WERI-Rb-1 (cell line): Measurements from ENCODE around the gene ADAM15.

Source experiments
- DNase-seq: peaks from one replicate; pipeline ENCODE4 v3.0.0-alpha.2; 2020
- H3K27ac ChIP-seq: fragments of 250-450 bp; sonication (Bioruptor Pico); 2 replicates; pipeline ENCODE4 v1.5.1; 2020; ENCODE audit warnings: mild to moderate bottlenecking, moderate library complexity
- H3K27me3 ChIP-seq: fragments of 250-450 bp; sonication (Bioruptor Pico); 2 replicates; pipeline ENCODE4 v1.5.1; 2021; ENCODE audit warnings: mild to moderate bottlenecking, low read depth, moderate library complexity; ENCODE audit not compliant: insufficient read depth, severe bottlenecking
- H3K36me3 ChIP-seq: fragments of 250-450 bp; sonication (Bioruptor Pico); 2 replicates; pipeline ENCODE4 v1.5.1; 2020; ENCODE audit warnings: mild to moderate bottlenecking, moderate library complexity
- H3K4me3 ChIP-seq: 2 replicates; pipeline ENCODE4 v1.5.1; 2011; ENCODE audit warnings: low read depth, mild to moderate bottlenecking, control low read depth, low read length
- H3K9me3 ChIP-seq: fragments of 250-450 bp; sonication (Bioruptor Pico); 2 replicates; pipeline ENCODE4 v1.5.1; 2021; ENCODE audit warnings: mild to moderate bottlenecking, moderate library complexity; ENCODE audit not compliant: severe bottlenecking
- TF ChIP-seq, protein P1 (sequence below): IDR thresholded peaks from 2 replicates; pipeline ENCODE4 v1.5.1; 2011; ENCODE audit warnings: low read depth, mild to moderate bottlenecking, control low read depth, inconsistent platforms, low read length

Gene ADAM15

GRCh38 chr1:155066777-155067176, 15.7 kb downstream of the ADAM15 start:
- H3K27ac ChIP-seq = no peak overlapping the region
- no peaks in the 10 kb centered on the region for H3K9me3 ChIP-seq
- DNase-seq = no peak
- no peak overlapping the region for H3K4me3 ChIP-seq
- H3K27me3 ChIP-seq = no peaks in the 10 kb centered on the region
- H3K36me3 ChIP-seq = peaks cover 6% of the 10 kb centered on the region; the same call in 1 of the 2 replicates
- TF ChIP-seq, protein P1, sequence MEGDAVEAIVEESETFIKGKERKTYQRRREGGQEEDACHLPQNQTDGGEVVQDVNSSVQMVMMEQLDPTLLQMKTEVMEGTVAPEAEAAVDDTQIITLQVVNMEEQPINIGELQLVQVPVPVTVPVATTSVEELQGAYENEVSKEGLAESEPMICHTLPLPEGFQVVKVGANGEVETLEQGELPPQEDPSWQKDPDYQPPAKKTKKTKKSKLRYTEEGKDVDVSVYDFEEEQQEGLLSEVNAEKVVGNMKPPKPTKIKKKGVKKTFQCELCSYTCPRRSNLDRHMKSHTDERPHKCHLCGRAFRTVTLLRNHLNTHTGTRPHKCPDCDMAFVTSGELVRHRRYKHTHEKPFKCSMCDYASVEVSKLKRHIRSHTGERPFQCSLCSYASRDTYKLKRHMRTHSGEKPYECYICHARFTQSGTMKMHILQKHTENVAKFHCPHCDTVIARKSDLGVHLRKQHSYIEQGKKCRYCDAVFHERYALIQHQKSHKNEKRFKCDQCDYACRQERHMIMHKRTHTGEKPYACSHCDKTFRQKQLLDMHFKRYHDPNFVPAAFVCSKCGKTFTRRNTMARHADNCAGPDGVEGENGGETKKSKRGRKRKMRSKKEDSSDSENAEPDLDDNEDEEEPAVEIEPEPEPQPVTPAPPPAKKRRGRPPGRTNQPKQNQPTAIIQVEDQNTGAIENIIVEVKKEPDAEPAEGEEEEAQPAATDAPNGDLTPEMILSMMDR = no peak

- Histone ChIP-seq H3K4me3 (no peak overlapping the region), H3K27me3 (no peaks in the 10 kb centered on the region), H3K36me3 (peaks cover 6% of the 10 kb centered on the region; the same call in 1 of the 2 replicates), H3K9me3 (no peaks in the 10 kb centered on the region), H3K27ac (no peak overlapping the region)
- TF ChIP-seq, protein P1 = no peak
- DNase-seq = no peak
These were observed 17.5 kb downstream of the ADAM15 start for GRCh38 chr1:155068599-155068998.

DNA sequence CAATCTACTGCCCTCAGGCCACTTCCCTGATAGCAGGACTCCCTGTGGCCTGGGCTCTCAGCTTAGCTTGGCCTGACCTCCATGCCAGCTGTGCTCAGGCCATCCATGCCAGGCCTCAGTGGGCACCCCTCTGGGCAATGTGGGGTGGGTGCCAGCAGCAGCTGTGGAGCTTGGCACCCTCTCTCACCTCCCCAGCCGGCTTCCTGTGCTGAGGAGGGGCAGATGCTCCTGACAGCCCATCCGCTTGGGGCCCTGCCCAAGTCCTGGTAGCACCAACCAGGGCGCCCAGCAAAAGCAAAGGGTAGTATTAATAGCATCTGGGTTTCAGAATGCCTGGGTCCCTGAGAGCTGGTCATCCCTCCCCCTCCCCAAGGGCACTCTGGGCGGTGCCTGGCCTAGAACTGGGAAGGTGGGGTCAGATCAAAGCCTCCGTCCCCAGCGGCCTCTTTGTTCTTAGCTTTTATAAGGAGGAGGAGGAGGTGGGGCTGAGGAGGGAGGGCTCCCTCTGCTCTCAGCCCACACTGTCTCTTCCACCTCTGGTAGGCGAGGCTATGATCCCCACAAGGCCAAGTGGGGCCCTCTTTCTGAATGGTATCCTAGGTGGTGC, 18.5 kb downstream of the ADAM15 start:
- H3K4me3 ChIP-seq = no peak overlapping the region

DNA sequence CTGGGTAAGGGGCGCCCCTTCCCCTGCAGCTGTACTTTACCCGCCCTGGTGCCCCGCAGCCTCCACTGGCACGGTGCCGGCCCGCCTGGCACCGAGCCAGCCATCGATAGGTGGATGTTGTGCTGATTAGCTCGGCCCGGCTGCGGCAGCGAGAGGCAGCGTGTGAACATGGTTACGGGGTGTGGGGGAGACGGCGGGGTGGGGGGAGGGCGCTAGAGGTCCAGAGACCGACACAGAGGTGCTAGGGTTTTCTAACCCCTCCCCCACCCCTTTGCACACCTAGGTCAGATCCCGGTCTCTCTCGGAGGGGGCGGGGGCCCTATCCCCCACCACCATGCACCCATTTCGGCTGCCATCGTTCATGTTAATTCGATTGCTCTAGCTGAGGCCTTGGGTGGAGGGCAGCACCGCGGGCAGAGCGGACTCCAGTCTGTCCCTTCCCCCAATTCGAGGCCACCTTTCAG, 19.1 kb downstream of the ADAM15 start:
- H3K27ac ChIP-seq = peak overlapping the region; percentile 0; the same call in 1 of the 2 replicates
- TF ChIP-seq, protein P1 = no peak
- no peaks in the 10 kb centered on the region for H3K9me3 ChIP-seq
- peaks cover 6% of the 10 kb centered on the region; the same call in 1 of the 2 replicates for H3K36me3 ChIP-seq
- no peak for DNase-seq
- H3K4me3 ChIP-seq = no peak overlapping the region
- no peaks in the 10 kb centered on the region for H3K27me3 ChIP-seq

More for the DNA sequence above, 18.5 kb downstream of the ADAM15 start:
- Histone ChIP-seq H3K9me3 (no peaks in the 10 kb centered on the region), H3K36me3 (peaks cover 6% of the 10 kb centered on the region; the same call in 1 of the 2 replicates), H3K27me3 (no peaks in the 10 kb centered on the region), H3K27ac (peak overlapping the region; percentile 0; the same call in 1 of the 2 replicates)
- TF ChIP-seq, protein P1 = no peak
- DNase-seq = peak; percentile 72

- Histone ChIP-seq H3K4me3 (no peak overlapping the region), H3K27me3 (no peaks in the 10 kb centered on the region), H3K27ac (no peak overlapping the region), H3K36me3 (peaks cover 6% of the 10 kb centered on the region; the same call in 1 of the 2 replicates), H3K9me3 (no peaks in the 10 kb centered on the region)
- TF ChIP-seq, protein P1 = no peak
- DNase-seq = no peak
These were observed 19.8 kb downstream of the ADAM15 start for GRCh38 chr1:155070721-155071569.
